Lung (tissue), 12 donors: ENCODE measurements around the gene PARD3. TPM values are rescaled to one million over a fixed set of nuclear protein-coding genes. Genes with fewer than 3 reads are reported as not detected.

ENCODE experiments used
- ATAC-seq: fragments of 200-7000 bp; cut with Tn5 transposase; one replicate; pipeline ENCODE4 v1.9.1; 2020; ENCODE audit warnings: moderate number of reproducible peaks; ENCODE audit not compliant: insufficient read depth, low FRiP score
- DNase-seq, 3 donors: peaks; one replicate each; pipeline ENCODE4 v3.0.0-alpha.2; 2013 to 2017
- H3K27ac ChIP-seq, 2 donors: one replicate each; pipeline ENCODE4 v1.5.1; 2013; ENCODE audit warnings: mild to moderate bottlenecking in 2 of 2, moderate library complexity in 2 of 2, control low read depth in 1 of 2, inconsistent platforms in 1 of 2, low read depth in 1 of 2, low read length in 1 of 2
- H3K27me3 ChIP-seq, 3 donors: one replicate each; pipeline ENCODE4 v1.5.1; 2013; ENCODE audit warnings: low read length in 2 of 3; ENCODE audit not compliant: control insufficient read depth in 3 of 3, insufficient read depth in 3 of 3
- H3K36me3 ChIP-seq, 4 donors: one replicate each; pipeline ENCODE4 v1.5.1; 2013; ENCODE audit warnings: low read length in 4 of 4, mild to moderate bottlenecking in 1 of 4, moderate library complexity in 1 of 4; ENCODE audit not compliant: control insufficient read depth in 4 of 4, insufficient read depth in 4 of 4
- H3K4me1 ChIP-seq, 5 donors: one replicate each; pipeline ENCODE4 v1.5.1; 2013; ENCODE audit warnings: low read length in 5 of 5, mild to moderate bottlenecking in 2 of 5, moderate library complexity in 1 of 5; ENCODE audit not compliant: control insufficient read depth in 5 of 5, insufficient read depth in 5 of 5
- H3K4me3 ChIP-seq: one replicate; pipeline ENCODE4 v1.5.1; 2013; ENCODE audit warnings: mild to moderate bottlenecking, control low read depth, moderate library complexity
- H3K9ac ChIP-seq, 2 donors: one replicate each; pipeline ENCODE4 v1.5.1; 2013; ENCODE audit warnings: low read length in 2 of 2, control low read depth in 1 of 2; ENCODE audit not compliant: insufficient read depth in 1 of 2
- H3K9me3 ChIP-seq, 4 donors: one replicate each; pipeline ENCODE4 v1.5.1; 2013; ENCODE audit warnings: low read length in 3 of 4, mild to moderate bottlenecking in 1 of 4, moderate library complexity in 1 of 4; ENCODE audit not compliant: control insufficient read depth in 4 of 4, insufficient read depth in 3 of 4
- WGBS, 2 donors: extraction: QIAGEN DNeasy Blood & Tissue Kit; methylation state at CpG; one replicate each; pipeline ENCODE4 v1.1.7; 2013; 5-methylcytosine and 5-hydroxymethylcytosine counted together
- polyA plus RNA-seq, 2 donors: library from polyadenylated mRNA; stranded (reverse); fragments of 200-250 nt; gene quantifications; one replicate each; pipeline ENCODE4 v1.2.1, GENCODE V29; 2013
- total RNA-seq, 2 donors: library from RNA; depleted of rRNA in 1 of 2; stranded (reverse); fragments of >200 nt in 1 of 2; gene quantifications; one replicate each; pipeline ENCODE4 v1.2.1, GENCODE V29; 2014 to 2021
- TF ChIP-seq, protein P1 (sequence below): IDR thresholded peaks from 2 replicates; pipeline ENCODE4 v1.5.1; 2012; ENCODE audit warnings: mild to moderate bottlenecking; ENCODE audit errors: control extremely low read depth, extremely low read depth
- donor health status: control.
- donor health status: control.
- donor health status: Bipolar disorder and iron deficiency.
- donor health status: healthy.
- donor health status: DM: yes; HTN: yes; CAD: no.

Gene PARD3
- total and polyA plus RNA-seq, 4 donors = 10.3 to 69.2 (median 27.6) TPM

- no peak overlapping the region for H3K4me3 ChIP-seq
- H3K4me1 ChIP-seq = peaks cover 0 to 22% (median 13%) of the 10 kb centered on the region in 5 donors
- ATAC-seq (no peak), DNase-seq (no peak)
- TF ChIP-seq, protein P1, sequence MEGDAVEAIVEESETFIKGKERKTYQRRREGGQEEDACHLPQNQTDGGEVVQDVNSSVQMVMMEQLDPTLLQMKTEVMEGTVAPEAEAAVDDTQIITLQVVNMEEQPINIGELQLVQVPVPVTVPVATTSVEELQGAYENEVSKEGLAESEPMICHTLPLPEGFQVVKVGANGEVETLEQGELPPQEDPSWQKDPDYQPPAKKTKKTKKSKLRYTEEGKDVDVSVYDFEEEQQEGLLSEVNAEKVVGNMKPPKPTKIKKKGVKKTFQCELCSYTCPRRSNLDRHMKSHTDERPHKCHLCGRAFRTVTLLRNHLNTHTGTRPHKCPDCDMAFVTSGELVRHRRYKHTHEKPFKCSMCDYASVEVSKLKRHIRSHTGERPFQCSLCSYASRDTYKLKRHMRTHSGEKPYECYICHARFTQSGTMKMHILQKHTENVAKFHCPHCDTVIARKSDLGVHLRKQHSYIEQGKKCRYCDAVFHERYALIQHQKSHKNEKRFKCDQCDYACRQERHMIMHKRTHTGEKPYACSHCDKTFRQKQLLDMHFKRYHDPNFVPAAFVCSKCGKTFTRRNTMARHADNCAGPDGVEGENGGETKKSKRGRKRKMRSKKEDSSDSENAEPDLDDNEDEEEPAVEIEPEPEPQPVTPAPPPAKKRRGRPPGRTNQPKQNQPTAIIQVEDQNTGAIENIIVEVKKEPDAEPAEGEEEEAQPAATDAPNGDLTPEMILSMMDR = no peak
- H3K36me3 ChIP-seq = no peaks in the 10 kb centered on the region
- H3K27me3 ChIP-seq = no peaks in the 10 kb centered on the region
- 90 to 91% methylated on average over 3 of the region's 3 CpGs for WGBS, 2 donors
- no peaks in the 10 kb centered on the region for H3K9me3 ChIP-seq
- no peak overlapping the region for H3K27ac ChIP-seq
- no peak overlapping the region for H3K9ac ChIP-seq
These were observed 291.9 kb downstream of the PARD3 start for GRCh38 chr10:34523017-34523767.

- ATAC-seq (no peak), DNase-seq (peak in 2 of 3 donors; percentile 74 to 75)
- no peak overlapping the region for H3K27ac ChIP-seq
- no peak overlapping the region for H3K4me3 ChIP-seq
- TF ChIP-seq, protein P1 = no peak
- no peak overlapping the region for H3K9ac ChIP-seq
- no peaks in the 10 kb centered on the region for H3K36me3 ChIP-seq
- no peaks in the 10 kb centered on the region for H3K27me3 ChIP-seq
- no peaks in the 10 kb centered on the region for H3K9me3 ChIP-seq
- peaks cover 0 to 18% (median 13%) of the 10 kb centered on the region in 5 donors for H3K4me1 ChIP-seq
- WGBS, 2 donors = 35 to 40% methylated on average over 6 of the region's 6 CpGs
These were observed 292.6 kb downstream of the PARD3 start for GRCh38 chr10:34522546-34522945.

GRCh38 chr10:34520510-34520909, 294.6 kb downstream of the PARD3 start:
- TF ChIP-seq, protein P1 = no peak
- Histone ChIP-seq H3K4me3 (no peak overlapping the region), H3K9me3 (no peaks in the 10 kb centered on the region), H3K9ac (no peak overlapping the region), H3K27ac (no peak overlapping the region), H3K27me3 (no peaks in the 10 kb centered on the region), H3K4me1 (peaks cover 0 to 13% (median 5%) of the 10 kb centered on the region in 5 donors), H3K36me3 (peaks cover 0 to 3% (median 0%) of the 10 kb centered on the region in 4 donors)
- DNase-seq (no peak), ATAC-seq (no peak)
- 83 to 94% methylated on average over 2 of the region's 2 CpGs for WGBS, 2 donors
